IPS-20b (cell line): ENCODE measurements around the gene TRIM5.

Experiments used
- H3K27ac ChIP-seq: one replicate; pipeline ENCODE4 v1.5.1; 2013; ENCODE audit warnings: low read length
- H3K27me3 ChIP-seq: 2 replicates; pipeline ENCODE4 v1.6.1; 2013; ENCODE audit warnings: mild to moderate bottlenecking, low read length, inconsistent platforms; ENCODE audit not compliant: insufficient read depth
- H3K36me3 ChIP-seq: 2 replicates; pipeline ENCODE4 v1.6.1; 2013; ENCODE audit warnings: low read depth, mild to moderate bottlenecking, inconsistent platforms, low read length, moderate library complexity; ENCODE audit not compliant: insufficient read depth
- H3K4me1 ChIP-seq: 2 replicates; pipeline ENCODE4 v1.6.1; 2013; ENCODE audit warnings: mild to moderate bottlenecking, control low read depth, inconsistent platforms, low read length, moderate library complexity; ENCODE audit not compliant: insufficient read depth
- H3K4me3 ChIP-seq: 2 replicates; pipeline ENCODE4 v1.5.1; 2013; ENCODE audit warnings: mild to moderate bottlenecking, low read length, inconsistent platforms
- H3K9ac ChIP-seq: 2 replicates; pipeline ENCODE4 v1.6.1; 2013; ENCODE audit warnings: low read depth, mild to moderate bottlenecking, inconsistent platforms, low read length, moderate library complexity
- H3K9me3 ChIP-seq: 2 replicates; pipeline ENCODE4 v1.6.1; 2013; ENCODE audit warnings: mild to moderate bottlenecking, low read depth, low read length, inconsistent platforms; ENCODE audit not compliant: insufficient read depth

The TRIM5 gene

GRCh38 chr11:5655474-5655873, 29.4 kb downstream of the TRIM5 start:
- Histone ChIP-seq H3K4me1 (no peaks in the 10 kb centered on the region), H3K9ac (no peak overlapping the region), H3K27ac (no peak overlapping the region), H3K4me3 (no peak overlapping the region), H3K27me3 (no peaks in the 10 kb centered on the region), H3K36me3 (no peaks in the 10 kb centered on the region), H3K9me3 (no peaks in the 10 kb centered on the region; the same call in 1 of the 2 replicates)

GRCh38 chr11:5646139-5646538, 38.7 kb downstream of the TRIM5 start:
- H3K4me3 ChIP-seq: no peak overlapping the region
- H3K9ac ChIP-seq: no peak overlapping the region
- no peaks in the 10 kb centered on the region for H3K36me3 ChIP-seq
- H3K4me1 ChIP-seq: no peaks in the 10 kb centered on the region
- no peaks in the 10 kb centered on the region for H3K9me3 ChIP-seq
- no peak overlapping the region for H3K27ac ChIP-seq
- H3K27me3 ChIP-seq: no peaks in the 10 kb centered on the region

GRCh38 chr11:5643585-5643984, 41.3 kb downstream of the TRIM5 start:
- Histone ChIP-seq H3K4me3 (no peak overlapping the region), H3K27me3 (no peaks in the 10 kb centered on the region), H3K27ac (no peak overlapping the region), H3K36me3 (no peaks in the 10 kb centered on the region), H3K9me3 (no peaks in the 10 kb centered on the region), H3K4me1 (no peaks in the 10 kb centered on the region), H3K9ac (no peak overlapping the region)

- Histone ChIP-seq H3K36me3 (no peaks in the 10 kb centered on the region), H3K9ac (no peak overlapping the region), H3K27me3 (no peaks in the 10 kb centered on the region), H3K4me3 (no peak overlapping the region), H3K27ac (no peak overlapping the region), H3K4me1 (no peaks in the 10 kb centered on the region), H3K9me3 (no peaks in the 10 kb centered on the region)
Measured at GRCh38 chr11:5639953-5640352, 44.9 kb downstream of the TRIM5 start.

- H3K4me3 ChIP-seq: no peak overlapping the region
Measured at GRCh38 chr11:5631969-5632635, 52.8 kb downstream of the TRIM5 start.

GRCh38 chr11:5631417-5631816, 53.5 kb downstream of the TRIM5 start:
- H3K27me3 ChIP-seq: no peaks in the 10 kb centered on the region
- no peaks in the 10 kb centered on the region for H3K36me3 ChIP-seq
- H3K27ac ChIP-seq: no peak overlapping the region
- H3K4me3 ChIP-seq: no peak overlapping the region
- no peaks in the 10 kb centered on the region for H3K9me3 ChIP-seq
- H3K4me1 ChIP-seq: no peaks in the 10 kb centered on the region
- no peak overlapping the region for H3K9ac ChIP-seq

More at GRCh38 chr11:5631969-5632635, 52.8 kb downstream of the TRIM5 start:
- Histone ChIP-seq H3K9me3 (no peaks in the 10 kb centered on the region), H3K27ac (no peak overlapping the region), H3K27me3 (no peaks in the 10 kb centered on the region), H3K9ac (no peak overlapping the region), H3K4me1 (no peaks in the 10 kb centered on the region), H3K36me3 (no peaks in the 10 kb centered on the region)

- no peak overlapping the region for H3K27ac ChIP-seq
- H3K4me1 ChIP-seq: peaks cover 8% of the 10 kb centered on the region; the same call in 1 of the 2 replicates
- H3K9me3 ChIP-seq: no peaks in the 10 kb centered on the region
- no peak overlapping the region for H3K9ac ChIP-seq
- no peaks in the 10 kb centered on the region for H3K36me3 ChIP-seq
- H3K27me3 ChIP-seq: no peaks in the 10 kb centered on the region
- H3K4me3 ChIP-seq: no peak overlapping the region
Measured at GRCh38 chr11:5626196-5626595, 58.7 kb downstream of the TRIM5 start.

- Histone ChIP-seq H3K27me3 (no peaks in the 10 kb centered on the region), H3K4me3 (peak overlapping the region; percentile 51; the same call in 1 of the 2 replicates), H3K9me3 (no peaks in the 10 kb centered on the region), H3K9ac (no peak overlapping the region; the same call in 1 of the 2 replicates), H3K27ac (no peak overlapping the region), H3K4me1 (peaks cover 14% of the 10 kb centered on the region), H3K36me3 (no peaks in the 10 kb centered on the region)
Measured at GRCh38 chr11:5625281-5625680, 59.6 kb downstream of the TRIM5 start.

GRCh38 chr11:5624489-5625279, 60.2 kb downstream of the TRIM5 start, which contains the start of gene TRIM34:
Gene TRIM34, plus strand, starts transcription at chr11:5625001. Its CDS starts 7,331 bp downstream, at chr11:5632332.
- H3K4me3 ChIP-seq: peak within 1 kb of the TSS; percentile 51; the same call in 1 of the 2 replicates
- peak within 1 kb of the TSS; percentile 26; the same call in 1 of the 2 replicates for H3K9ac ChIP-seq
- peaks cover 14% of the 10 kb centered on the region for H3K4me1 ChIP-seq

GRCh38 chr11:5622802-5623201, 62.1 kb downstream of the TRIM5 start:
- H3K4me3 ChIP-seq: no peak overlapping the region

More at GRCh38 chr11:5624489-5625279, 60.2 kb downstream of the TRIM5 start, which contains the start of gene TRIM34:
- Histone ChIP-seq H3K9me3 (no peaks in the 10 kb centered on the region), H3K27me3 (no peaks in the 10 kb centered on the region), H3K36me3 (no peaks in the 10 kb centered on the region), H3K27ac (no peak within 1 kb of the TSS)

GRCh38 chr11:5621580-5621979, 63.3 kb downstream of the TRIM5 start:
- Histone ChIP-seq H3K4me1 (peaks cover 14% of the 10 kb centered on the region), H3K27me3 (no peaks in the 10 kb centered on the region)

More at GRCh38 chr11:5622802-5623201, 62.1 kb downstream of the TRIM5 start:
- peaks cover 14% of the 10 kb centered on the region for H3K4me1 ChIP-seq
- H3K27ac ChIP-seq: no peak overlapping the region
- no peaks in the 10 kb centered on the region for H3K27me3 ChIP-seq
- no peak overlapping the region for H3K9ac ChIP-seq
- H3K36me3 ChIP-seq: no peaks in the 10 kb centered on the region
- no peaks in the 10 kb centered on the region for H3K9me3 ChIP-seq

More at GRCh38 chr11:5621580-5621979, 63.3 kb downstream of the TRIM5 start:
- Histone ChIP-seq H3K36me3 (no peaks in the 10 kb centered on the region), H3K4me3 (no peak overlapping the region), H3K27ac (no peak overlapping the region), H3K9me3 (no peaks in the 10 kb centered on the region), H3K9ac (no peak overlapping the region)
